Hippocampal formation (tissue), 2 donors: Measurements from ENCODE around the gene MGARP.

Experiments used
- DNase-seq, 2 donors: peaks; one replicate each; lab custom pipeline; 2025; lab: John Stamatoyannopoulos, UW

Gene MGARP

GRCh38 chr4:139243448-139244365, 36.3 kb downstream of the MGARP start:
- no peak for DNase-seq

DNA sequence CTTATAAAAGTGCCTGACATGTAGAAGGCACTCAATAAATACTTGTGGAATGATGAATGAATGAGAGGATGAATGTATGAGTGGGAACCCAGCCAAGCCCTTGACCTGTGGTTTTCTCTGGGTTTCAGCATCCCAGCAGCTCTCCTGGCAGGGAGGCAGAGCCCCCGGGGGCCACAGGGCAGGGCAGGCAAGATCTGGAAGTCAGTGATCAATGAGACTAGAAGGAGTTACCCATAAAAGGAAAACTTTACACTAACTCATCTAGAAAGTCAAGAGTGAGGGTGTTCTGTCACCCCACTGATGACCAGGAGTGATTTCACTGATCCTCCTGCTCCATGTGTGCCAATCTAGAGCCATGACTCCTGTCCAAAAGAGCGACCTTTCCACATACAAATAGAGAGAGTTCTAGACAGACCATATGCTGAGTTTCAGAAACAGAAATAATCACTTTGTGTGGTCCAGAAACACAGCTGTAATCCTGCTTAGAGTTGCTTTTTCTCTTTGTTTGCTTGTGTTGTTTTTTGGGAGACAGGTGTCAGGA, 37.4 kb downstream of the MGARP start:
- DNase-seq, result no peak

GRCh38 chr4:139241784-139242151, 38.3 kb downstream of the MGARP start:
- DNase-seq, result no peak

- DNase-seq, result no peak
Measured at GRCh38 chr4:139241086-139241783, 38.8 kb downstream of the MGARP start.

- DNase-seq, result no peak
Measured at GRCh38 chr4:139239127-139239772, 40.8 kb downstream of the MGARP start.

DNA sequence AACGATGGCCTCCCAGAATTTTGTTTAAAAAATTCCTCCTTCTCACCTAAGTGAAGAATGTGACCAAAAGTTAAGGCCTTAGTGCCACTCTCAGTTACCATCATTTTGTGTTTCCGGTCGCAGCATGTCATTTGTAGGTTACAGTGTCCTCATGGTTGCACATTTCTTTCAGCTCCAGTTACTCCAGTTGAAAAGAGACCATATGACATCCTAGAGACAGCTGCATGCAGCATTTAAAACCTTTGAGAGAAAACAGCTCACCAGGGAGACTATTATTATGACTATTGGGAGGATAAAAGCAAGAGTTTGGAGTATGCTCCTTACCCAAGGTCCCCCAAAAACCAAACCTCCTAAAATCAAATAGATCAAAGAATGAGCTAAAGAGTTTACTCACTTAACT, 45.8 kb downstream of the MGARP start:
- DNase-seq, result no peak

DNA sequence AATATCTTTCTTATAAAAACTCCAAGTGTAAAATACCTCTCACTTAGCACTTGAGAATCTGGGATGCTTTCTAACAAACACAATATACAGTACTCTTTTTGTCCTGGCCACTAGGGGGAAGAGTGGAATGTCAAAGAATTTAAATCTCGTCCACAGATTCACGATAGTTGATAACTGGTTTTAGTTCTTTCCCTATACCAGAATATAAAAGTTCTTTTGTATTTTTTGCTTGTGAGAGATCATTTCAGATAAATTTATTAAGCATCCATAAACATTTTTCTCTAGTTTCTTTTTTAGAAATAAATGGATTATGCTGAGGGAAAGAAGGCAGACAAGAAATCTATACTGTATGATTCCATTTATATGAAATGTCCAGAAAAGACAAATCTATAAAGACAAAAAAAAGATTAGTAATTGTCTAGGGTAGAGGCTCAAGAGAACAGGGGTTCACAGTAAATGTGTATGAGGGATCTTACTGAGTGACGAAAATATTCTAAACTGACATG, 50.4 kb downstream of the MGARP start:
- peak in 1 of 2 donors; percentile 72 for DNase-seq

DNA sequence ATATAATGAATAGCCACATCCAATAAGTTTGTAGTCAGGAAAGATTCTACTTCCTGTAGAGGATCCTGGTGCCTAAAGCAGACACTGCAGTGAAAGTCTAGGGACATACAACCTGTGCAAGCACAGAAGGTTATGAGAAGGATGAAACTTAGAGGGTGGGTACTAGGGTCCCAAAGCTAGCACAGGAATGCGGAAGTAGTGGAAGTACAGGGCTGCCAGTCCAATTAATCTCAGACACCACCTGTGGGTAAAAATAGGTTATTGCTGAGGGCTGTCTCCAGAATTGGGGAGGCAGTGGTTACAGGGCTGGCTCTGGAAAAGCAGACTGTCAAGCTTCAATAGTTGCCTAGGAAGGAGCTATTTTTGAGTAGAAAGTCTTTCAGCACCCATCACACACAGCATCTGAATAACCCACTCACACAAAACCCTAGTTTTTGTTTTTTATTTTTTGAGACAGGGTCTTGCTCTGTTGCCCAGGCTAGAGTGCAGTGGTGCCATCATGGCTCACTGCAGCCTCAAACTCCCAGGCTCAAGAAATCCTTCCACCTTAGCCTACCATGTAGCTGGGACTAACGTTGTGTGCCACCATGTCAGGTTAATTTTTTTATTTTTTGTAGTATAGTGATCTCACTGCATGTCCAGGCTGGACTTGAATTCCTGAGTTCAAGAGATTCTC, 52.2 kb downstream of the MGARP start:
- no peak for DNase-seq

- DNase-seq, result peak in 1 of 2 donors; percentile 29
Measured at GRCh38 chr4:139223682-139224317, 56.2 kb downstream of the MGARP start.

DNA sequence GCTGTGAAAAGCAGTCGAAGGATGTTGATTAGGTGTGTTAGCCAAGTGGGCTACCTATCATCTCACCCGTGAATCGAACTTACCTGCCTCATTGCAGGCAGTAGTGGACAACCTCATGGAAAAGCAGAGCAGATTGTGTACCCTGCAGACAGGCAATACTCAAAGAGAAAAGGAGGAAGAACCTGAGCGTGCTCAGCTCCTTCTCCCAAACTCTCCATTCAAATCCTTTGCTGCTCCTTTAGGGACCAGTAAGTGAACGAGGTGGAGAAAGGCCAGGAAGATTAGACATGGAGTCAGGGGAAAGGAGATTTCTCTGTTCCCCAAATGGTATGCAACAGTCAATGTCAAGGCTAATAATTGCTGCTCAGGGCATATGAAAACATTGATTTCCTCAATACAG, 57.8 kb downstream of the MGARP start:
- DNase-seq, result no peak

GRCh38 chr4:139221687-139222086, 58.3 kb downstream of the MGARP start:
- DNase-seq, result no peak

DNA sequence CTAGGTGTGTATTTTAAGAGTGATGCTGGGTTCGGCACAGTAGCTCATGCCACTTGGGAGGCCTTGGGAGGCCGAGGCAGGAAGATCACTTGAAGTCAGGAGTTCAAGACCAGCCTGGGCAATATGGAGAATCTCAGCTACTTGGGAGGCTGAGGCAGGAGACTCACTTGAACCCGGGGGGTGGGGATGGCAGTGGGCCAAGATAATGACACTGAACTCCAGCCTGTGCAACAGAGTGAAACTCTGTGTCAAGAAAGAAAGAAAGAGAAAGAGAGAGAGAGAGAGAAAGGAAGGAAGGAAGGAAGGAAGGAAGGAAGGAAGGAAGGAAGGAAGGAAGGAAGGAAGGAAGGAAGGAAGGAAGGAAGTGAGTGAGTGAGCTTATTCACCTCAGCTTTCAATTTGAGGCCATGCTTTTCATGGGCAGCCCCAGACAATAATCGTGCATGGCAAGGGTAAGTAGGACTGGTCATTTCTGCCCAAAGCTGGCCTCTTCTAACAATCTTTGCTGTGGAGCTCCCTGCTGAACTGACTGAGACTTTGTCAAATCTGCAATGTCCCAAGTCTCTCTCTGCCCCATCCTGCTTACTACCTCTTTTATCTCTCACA, 60.5 kb downstream of the MGARP start:
- DNase-seq, result no peak
